ENCODE measurements around the gene NPAS3.

DNA sequence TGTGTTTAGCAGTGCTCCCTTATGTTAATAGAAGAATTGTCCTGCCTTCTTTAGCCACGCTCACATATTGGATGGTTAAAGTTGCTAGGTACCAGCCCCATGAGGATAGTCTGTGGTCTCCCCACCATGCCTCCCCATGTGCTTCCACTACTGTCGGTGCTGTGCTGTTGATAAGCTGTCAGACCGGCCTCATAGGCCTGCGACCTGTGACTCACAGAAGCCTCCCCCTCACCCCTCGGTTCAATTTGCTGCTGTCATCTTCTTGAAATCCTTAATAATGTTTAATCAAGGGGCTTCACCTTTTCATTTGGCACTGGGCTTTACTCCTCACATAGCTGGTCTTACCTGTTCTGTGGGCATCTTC, 227.2 kb downstream of the NPAS3 start:
- TF ChIP-seq CTCF (IDR thresholded peaks at IDR 0.05; ENCODE audit: low read depth, low read length) = no peak
- no peak for TF ChIP-seq EZH2phosphoT487 (IDR thresholded peaks at IDR 0.05; ENCODE audit: low read depth)

Measured in OCI-LY3 (cell line).